Panc1 (cell line): ENCODE data around the gene DBT.
"Not testable (repeated sequence)": the region's sequence is repeated elsewhere in the genome, so short reads cannot be mapped to it uniquely, and the experiment has no call there.

Experiments
- SIN3A ChIP-seq: IDR thresholded peaks from 2 replicates; pipeline ENCODE4 v1.6.1; 2012; ENCODE audit warnings: low read depth, mild to moderate bottlenecking, low read length, moderate library complexity, borderline replicate concordance; ENCODE audit not compliant: insufficient read depth
- TF ChIP-seq, protein P1 (sequence below): fragments of 450-650 bp; IDR thresholded peaks from 2 replicates; pipeline ENCODE4 v1.5.1; 2017; ENCODE audit warnings: mild to moderate bottlenecking

- TF ChIP-seq SIN3A: not testable (repeated sequence)
- TF ChIP-seq, protein P1, sequence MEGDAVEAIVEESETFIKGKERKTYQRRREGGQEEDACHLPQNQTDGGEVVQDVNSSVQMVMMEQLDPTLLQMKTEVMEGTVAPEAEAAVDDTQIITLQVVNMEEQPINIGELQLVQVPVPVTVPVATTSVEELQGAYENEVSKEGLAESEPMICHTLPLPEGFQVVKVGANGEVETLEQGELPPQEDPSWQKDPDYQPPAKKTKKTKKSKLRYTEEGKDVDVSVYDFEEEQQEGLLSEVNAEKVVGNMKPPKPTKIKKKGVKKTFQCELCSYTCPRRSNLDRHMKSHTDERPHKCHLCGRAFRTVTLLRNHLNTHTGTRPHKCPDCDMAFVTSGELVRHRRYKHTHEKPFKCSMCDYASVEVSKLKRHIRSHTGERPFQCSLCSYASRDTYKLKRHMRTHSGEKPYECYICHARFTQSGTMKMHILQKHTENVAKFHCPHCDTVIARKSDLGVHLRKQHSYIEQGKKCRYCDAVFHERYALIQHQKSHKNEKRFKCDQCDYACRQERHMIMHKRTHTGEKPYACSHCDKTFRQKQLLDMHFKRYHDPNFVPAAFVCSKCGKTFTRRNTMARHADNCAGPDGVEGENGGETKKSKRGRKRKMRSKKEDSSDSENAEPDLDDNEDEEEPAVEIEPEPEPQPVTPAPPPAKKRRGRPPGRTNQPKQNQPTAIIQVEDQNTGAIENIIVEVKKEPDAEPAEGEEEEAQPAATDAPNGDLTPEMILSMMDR: not testable (repeated sequence)
Measured at GRCh38 chr1:100264081-100264480, 14.4 kb upstream of the DBT start.
